H1 (cell line): Measurements from ENCODE around the gene IQCH. TPM values are rescaled to one million over a fixed set of nuclear protein-coding genes. Genes with fewer than 3 reads are reported as not detected.

Experiments
- CHD7 ChIP-seq: fragments of 300-600 bp; sonication (generic); IDR thresholded peaks from 2 replicates; pipeline ENCODE4 v1.7.1; 2012; ENCODE audit warnings: low read length, moderate library complexity, mild to moderate bottlenecking, inconsistent platforms; ENCODE audit not compliant: insufficient replicate concordance
- JUN ChIP-seq: IDR thresholded peaks from 2 replicates; pipeline ENCODE4 v1.6.1; 2011; ENCODE audit warnings: low read depth, mild to moderate bottlenecking, improper control_type of control experiment, low read length
- SRF ChIP-seq: IDR thresholded peaks from 2 replicates; pipeline ENCODE4 v1.6.1; 2011; ENCODE audit warnings: mild to moderate bottlenecking, low read depth, low read length, moderate library complexity
- TEAD4 ChIP-seq: IDR thresholded peaks from 2 replicates; pipeline ENCODE4 v1.6.1; 2012; ENCODE audit warnings: low read depth, low read length, inconsistent platforms, mixed read lengths
- polyA plus RNA-seq, 7 experiments: library from polyadenylated mRNA; depleted of rRNA in 3 of 7; stranded (reverse) in 5 of 7; unstranded in 2 of 7; fragments of >200 nt in 5 of 7; fragments of 200-250 nt in 2 of 7; gene quantifications; 1 replicate in 5 of 7; 2 replicates in 1 of 7; 4 replicates in 1 of 7; pipeline versions ENCODE4 v1.2.1 to v1.2.3, GENCODE V29; 2011 to 2013; ENCODE audit warnings: missing spikeins in 2 of 7, mixed read lengths in 2 of 7
- total RNA-seq: library from RNA; stranded (reverse); fragmentation: NEBNext Ultra II Directional; extraction: Animal tissue kit (Norgen Biotek cat#: 25700); gene quantifications from 2 replicates; pipeline ENCODE4 v1.2.1, GENCODE V29; 2021

Gene IQCH
- total and polyA plus RNA-seq, 2 of the 8 experiments (the other 6 are each of a cell fraction or from before 2014, with no cell fraction given) = 0.60 to 1.9 TPM

- TF ChIP-seq CHD7 (no peak), JUN (no peak), TEAD4 (no peak), SRF (no peak)
These were observed 293.8 kb downstream of the IQCH start (continued) for GRCh38 chr15:67548236-67548852.
